Activated CD8-positive, alpha-beta T cell treated with anti-CD3 and anti-CD28 coated beads for 36 hours (primary cell): Measurements from ENCODE around the gene UVRAG. TPM values are rescaled to one million over a fixed set of nuclear protein-coding genes. Genes with fewer than 3 reads are reported as not detected.

Source experiments
- ATAC-seq: fragments of 200-7000 bp; cut with Tn5 transposase; one replicate; pipeline ENCODE4 v1.10.0; 2021; ENCODE audit warnings: mild to moderate bottlenecking, moderate library complexity
- CTCF ChIA-PET: fragments of 350-600 bp; sonication (Branson Sonifier 250); formaldehyde crosslinking; loops from one replicate; lab custom pipeline; 2021; ENCODE audit warnings: antibody characterized with exemption; lab: Charles Lee
- POLR2A ChIA-PET: fragments of 350-600 bp; sonication (Branson Sonifier 250); formaldehyde crosslinking; loops from one replicate; lab custom pipeline; 2021; ENCODE audit warnings: antibody characterized with exemption; lab: Charles Lee
- DNase-seq: peaks from one replicate; pipeline ENCODE4 v3.0.0-alpha.2; 2020
- H3K27ac Mint-ChIP-seq: one replicate; pipeline ENCODE4 v1.8.0; 2021; ENCODE audit warnings: mild to moderate bottlenecking, mixed read lengths
- H3K27me3 Mint-ChIP-seq: one replicate; pipeline ENCODE4 v1.8.0; 2021; ENCODE audit warnings: mixed read lengths
- H3K36me3 Mint-ChIP-seq: one replicate; pipeline ENCODE4 v1.8.0; 2021; ENCODE audit warnings: low read depth, mixed read lengths
- H3K4me1 Mint-ChIP-seq: one replicate; pipeline ENCODE4 v1.8.0; 2021; ENCODE audit warnings: low read depth, mixed read lengths
- H3K4me3 Mint-ChIP-seq: one replicate; pipeline ENCODE4 v1.8.0; 2021; ENCODE audit warnings: mild to moderate bottlenecking, moderate library complexity, mixed read lengths
- H3K9me3 Mint-ChIP-seq: one replicate; pipeline ENCODE4 v1.8.0; 2021; ENCODE audit warnings: mixed read lengths
- intact Hi-C: fragments of 100-400 bp; cut with micrococcal nuclease; formaldehyde crosslinking; loops from one replicate; pipeline ENCODE4 v1.10.0; 2022
- total RNA-seq, 2 experiments: library from RNA; stranded (reverse); gene quantifications; one replicate each; pipeline ENCODE4 v1.2.3, GENCODE V29; 2021
- TF ChIP-seq, protein P1 (sequence below): fragments of 200-600 bp; IDR thresholded peaks from one replicate; pipeline ENCODE4 v1.8.0; 2022; ENCODE audit warnings: antibody characterized with exemption, mild to moderate bottlenecking

UVRAG gene
- total RNA-seq, 2 experiments from 2014 or later = 14.4 to 15.7 TPM

DNA sequence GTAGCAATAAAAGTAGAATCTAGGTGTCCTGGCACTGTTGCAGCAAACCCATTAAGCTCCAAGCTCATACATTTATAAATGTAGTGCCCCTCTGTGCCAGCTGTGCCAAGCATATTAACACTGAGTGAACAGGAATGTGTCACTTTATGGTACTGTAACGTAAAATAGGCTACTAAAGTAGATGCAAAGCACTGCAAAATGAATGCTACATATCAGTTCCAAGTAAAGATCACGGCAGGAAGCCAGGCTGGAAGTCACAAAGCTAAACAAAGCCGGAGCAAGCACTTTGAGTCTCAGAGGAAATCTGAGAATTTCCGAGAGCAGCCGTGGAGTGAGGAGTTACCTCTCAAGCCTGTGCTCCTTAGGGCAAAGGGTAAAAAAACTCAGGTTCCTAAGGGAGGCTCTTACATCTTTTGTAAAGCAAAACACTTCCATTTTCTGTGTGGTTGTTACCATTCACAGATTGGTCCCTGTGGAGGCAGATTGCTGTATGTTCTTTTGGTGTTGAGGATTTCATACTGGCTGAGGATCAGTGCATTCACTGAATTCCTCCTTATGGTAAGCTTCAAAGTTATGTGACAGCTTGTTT lies 305.6 kb downstream of the UVRAG start:
- intact Hi-C loops = no loop called here
- TF ChIP-seq, protein P1, sequence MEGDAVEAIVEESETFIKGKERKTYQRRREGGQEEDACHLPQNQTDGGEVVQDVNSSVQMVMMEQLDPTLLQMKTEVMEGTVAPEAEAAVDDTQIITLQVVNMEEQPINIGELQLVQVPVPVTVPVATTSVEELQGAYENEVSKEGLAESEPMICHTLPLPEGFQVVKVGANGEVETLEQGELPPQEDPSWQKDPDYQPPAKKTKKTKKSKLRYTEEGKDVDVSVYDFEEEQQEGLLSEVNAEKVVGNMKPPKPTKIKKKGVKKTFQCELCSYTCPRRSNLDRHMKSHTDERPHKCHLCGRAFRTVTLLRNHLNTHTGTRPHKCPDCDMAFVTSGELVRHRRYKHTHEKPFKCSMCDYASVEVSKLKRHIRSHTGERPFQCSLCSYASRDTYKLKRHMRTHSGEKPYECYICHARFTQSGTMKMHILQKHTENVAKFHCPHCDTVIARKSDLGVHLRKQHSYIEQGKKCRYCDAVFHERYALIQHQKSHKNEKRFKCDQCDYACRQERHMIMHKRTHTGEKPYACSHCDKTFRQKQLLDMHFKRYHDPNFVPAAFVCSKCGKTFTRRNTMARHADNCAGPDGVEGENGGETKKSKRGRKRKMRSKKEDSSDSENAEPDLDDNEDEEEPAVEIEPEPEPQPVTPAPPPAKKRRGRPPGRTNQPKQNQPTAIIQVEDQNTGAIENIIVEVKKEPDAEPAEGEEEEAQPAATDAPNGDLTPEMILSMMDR = no peak
- Mint-ChIP-seq H3K36me3 (no peaks in the 10 kb centered on the region), H3K9me3 (no peaks in the 10 kb centered on the region), H3K27me3 (no peaks in the 10 kb centered on the region), H3K27ac (no peak overlapping the region), H3K4me1 (no peaks in the 10 kb centered on the region), H3K4me3 (no peak overlapping the region)
- CTCF ChIA-PET = interaction anchor here (2.1 kb wide), 1 partner anchor 32 kb away, joined by 10 read pairs; no protein-coding TSS in a partner anchor
- POLR2A ChIA-PET = interaction anchor here (0.6 kb wide), 1 partner anchor 45 kb away, joined by 4 read pairs; no protein-coding TSS in a partner anchor
- no peak for ATAC-seq
- no peak for DNase-seq

DNA sequence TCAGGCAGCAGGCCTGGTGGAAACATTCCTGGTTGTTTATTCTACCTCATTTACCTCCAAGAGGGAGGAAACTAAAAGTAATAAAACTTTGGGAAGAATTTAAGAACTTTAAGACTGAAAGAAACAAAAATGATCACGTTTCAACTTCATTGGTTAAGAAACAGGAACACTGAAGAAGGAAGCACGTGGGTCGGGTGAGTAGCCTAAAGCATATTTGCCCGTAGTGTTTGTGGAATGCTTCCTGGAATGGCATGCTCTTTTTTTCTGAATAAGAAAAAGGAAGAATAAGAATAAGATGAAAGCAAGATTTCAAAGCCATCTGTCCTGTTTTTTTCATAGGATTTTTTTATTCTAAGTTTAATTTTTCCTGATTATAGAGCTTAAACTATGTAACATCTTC lies 308.2 kb downstream of the UVRAG start:
- peaks cover 2% of the 10 kb centered on the region for H3K36me3 Mint-ChIP-seq
- H3K4me1 Mint-ChIP-seq = no peaks in the 10 kb centered on the region
- no peak overlapping the region for H3K27ac Mint-ChIP-seq
- H3K4me3 Mint-ChIP-seq = no peak overlapping the region
- ChIA-PET CTCF (interaction anchor here (0.6 kb wide), 1 partner anchor 468 kb away, joined by 3 read pairs; no protein-coding TSS in a partner anchor), POLR2A (no interaction called here)
- intact Hi-C loops = no loop called here
- TF ChIP-seq, protein P1 = no peak
- no peaks in the 10 kb centered on the region for H3K9me3 Mint-ChIP-seq
- H3K27me3 Mint-ChIP-seq = no peaks in the 10 kb centered on the region
- no peak for ATAC-seq
- no peak for DNase-seq

DNA sequence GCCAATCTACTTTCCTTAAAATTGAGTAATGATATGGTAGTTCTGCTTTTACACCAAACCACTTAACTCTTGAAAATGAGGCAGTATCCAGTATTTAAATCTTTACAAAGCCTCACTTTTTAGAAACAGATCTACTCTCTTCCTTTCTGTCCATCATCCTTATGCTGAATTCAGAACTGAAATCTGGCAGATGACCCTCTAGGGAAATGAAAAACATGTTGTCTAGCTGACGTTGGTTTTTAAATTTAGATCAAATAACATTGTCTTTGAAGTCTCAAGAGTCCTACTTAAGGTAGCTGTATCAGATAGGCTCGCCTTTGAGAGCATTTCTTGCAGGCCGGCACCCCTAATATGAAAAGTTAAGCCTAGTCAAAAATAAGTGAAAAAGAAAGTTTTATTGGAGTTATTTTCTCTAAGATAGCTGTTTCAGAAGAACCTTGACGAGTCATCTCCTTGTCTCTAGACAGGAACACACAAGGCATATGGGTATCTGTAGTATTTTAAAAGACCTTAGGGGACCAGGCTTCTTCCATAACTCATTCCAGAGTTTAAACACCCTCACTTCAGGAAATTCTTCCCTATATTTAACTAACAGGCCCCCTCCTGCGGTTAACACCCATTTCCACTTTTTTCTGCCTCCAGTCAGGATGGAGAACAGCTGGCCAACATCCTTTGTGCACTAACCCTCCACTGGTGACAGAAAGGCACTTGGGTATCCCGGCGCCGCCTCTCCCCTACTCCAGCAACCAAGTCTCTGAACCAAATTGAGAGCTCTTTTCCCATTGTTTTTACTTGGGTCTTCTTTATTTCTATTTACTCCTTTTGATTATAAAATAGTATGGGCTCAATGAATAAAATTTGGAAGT lies 310.1 kb downstream of the UVRAG start:
- ATAC-seq (no peak), DNase-seq (no peak)
- ChIA-PET CTCF (interaction anchor here (1.2 to 2.3 kb wide), 3 partner anchors 15 to 228 kb away, joined by 3 to 11 read pairs (median 3); no protein-coding TSS in a partner anchor), POLR2A (interaction anchor here (0.6 kb wide), 1 partner anchor 334 kb away, joined by 3 read pairs; no protein-coding TSS in a partner anchor)
- Mint-ChIP-seq H3K36me3 (peaks cover 2% of the 10 kb centered on the region), H3K27me3 (no peaks in the 10 kb centered on the region), H3K4me3 (no peak overlapping the region), H3K9me3 (no peaks in the 10 kb centered on the region), H3K4me1 (peaks cover 8% of the 10 kb centered on the region), H3K27ac (no peak overlapping the region)
- TF ChIP-seq, protein P1 = no peak
- intact Hi-C loops = no loop called here

DNA sequence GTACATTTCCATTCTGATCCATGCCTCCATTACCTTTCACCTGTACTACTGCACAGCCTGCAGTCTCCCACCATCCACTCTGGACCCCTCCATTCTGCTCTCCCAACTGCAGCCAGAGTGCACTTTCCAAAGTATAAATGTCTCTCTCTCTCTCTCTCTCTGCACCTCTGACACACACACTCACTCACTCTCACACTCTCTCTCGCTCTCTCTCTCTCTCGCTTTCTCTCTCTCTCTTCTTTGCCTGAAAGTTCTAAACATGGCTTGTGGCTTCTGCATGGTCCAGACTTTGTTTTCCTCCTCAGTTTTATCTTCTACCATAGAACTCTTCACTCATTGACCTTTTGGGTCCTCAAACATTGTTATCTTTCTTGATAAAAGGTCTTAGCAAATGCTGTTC lies 314.7 kb downstream of the UVRAG start:
- Mint-ChIP-seq H3K4me1 (peaks cover 31% of the 10 kb centered on the region), H3K9me3 (no peaks in the 10 kb centered on the region), H3K27ac (no peak overlapping the region), H3K27me3 (no peaks in the 10 kb centered on the region), H3K4me3 (no peak overlapping the region), H3K36me3 (peaks cover 2% of the 10 kb centered on the region)
- ATAC-seq (no peak), DNase-seq (no peak)
- ChIA-PET POLR2A (no interaction called here), CTCF (no interaction called here)
- TF ChIP-seq, protein P1 = no peak
- intact Hi-C loops = no loop called here
